Loucy (cell line): ENCODE measurements around the gene TOX2.
A peak's percentile ranks its signal among the peaks of the same experiment; 100 is the strongest.

Source experiments
- H2AFZ ChIP-seq: fragments of 200-600 bp; sonication (generic); 2 replicates; pipeline ENCODE4 v1.6.0; 2016; ENCODE audit warnings: antibody characterized with exemption, mild to moderate bottlenecking, low read length, moderate library complexity
- H3F3A ChIP-seq: fragments of 200-600 bp; 2 replicates; pipeline ENCODE4 v1.6.0; 2016; ENCODE audit warnings: antibody characterized with exemption, low read depth, mild to moderate bottlenecking
- H3K27me3 ChIP-seq: fragments of 200-600 bp; sonication (generic); 2 replicates; pipeline ENCODE4 v1.6.1; 2014; ENCODE audit warnings: low read length, mild to moderate bottlenecking; ENCODE audit not compliant: insufficient read depth, poor library complexity, severe bottlenecking
- H3K36me3 ChIP-seq: fragments of 200-600 bp; sonication (generic); 2 replicates; pipeline ENCODE4 v1.6.1; 2016; ENCODE audit warnings: low read length; ENCODE audit not compliant: insufficient read depth
- H3K4me1 ChIP-seq: fragments of 200-600 bp; sonication (generic); 2 replicates; pipeline ENCODE4 v1.5.1; 2014; ENCODE audit warnings: low read length, mild to moderate bottlenecking; ENCODE audit not compliant: insufficient read depth, poor library complexity, severe bottlenecking
- H3K4me2 ChIP-seq: fragments of 200-600 bp; sonication (generic); 2 replicates; pipeline ENCODE4 v1.6.0; 2014; ENCODE audit warnings: antibody characterized with exemption, low read length, low read depth, mild to moderate bottlenecking; ENCODE audit not compliant: poor library complexity, severe bottlenecking
- H3K4me3 ChIP-seq: fragments of 200-600 bp; sonication (generic); 2 replicates; pipeline ENCODE4 v1.5.1; 2014; ENCODE audit warnings: low read length, mild to moderate bottlenecking, mixed read lengths; ENCODE audit not compliant: poor library complexity, severe bottlenecking
- H3K79me2 ChIP-seq: fragments of 200-600 bp; sonication (generic); 2 replicates; pipeline ENCODE4 v1.6.1; 2014; ENCODE audit warnings: low read length; ENCODE audit not compliant: insufficient read depth
- H3K9ac ChIP-seq: fragments of 200-600 bp; sonication (generic); 2 replicates; pipeline ENCODE4 v1.6.0; 2014; ENCODE audit warnings: mild to moderate bottlenecking, low read depth, low read length, moderate library complexity; ENCODE audit not compliant: poor library complexity, severe bottlenecking
- H3K9me2 ChIP-seq: fragments of 200-600 bp; sonication (generic); replicated peaks from 2 replicates; pipeline ENCODE4 v1.6.1; 2016; ENCODE audit warnings: low read depth, low read length, mixed read lengths
- H3K9me3 ChIP-seq: fragments of 200-600 bp; sonication (generic); 2 replicates; pipeline ENCODE4 v1.6.1; 2014; ENCODE audit warnings: mild to moderate bottlenecking, antibody characterized with exemption, low read length, low read depth; ENCODE audit not compliant: insufficient read depth
- H4K20me1 ChIP-seq: fragments of 200-600 bp; sonication (generic); 2 replicates; pipeline ENCODE4 v1.6.0; 2014; ENCODE audit warnings: antibody characterized with exemption, low read length, mild to moderate bottlenecking; ENCODE audit not compliant: insufficient read depth, poor library complexity, severe bottlenecking
- CTCF ChIP-seq: fragments of 200-600 bp; sonication (generic); conservative IDR thresholded peaks from 2 replicates; pipeline ENCODE4 v1.5.1; 2014; ENCODE audit warnings: mild to moderate bottlenecking, antibody characterized with exemption, low read length
- EZH2phosphoT487 ChIP-seq: fragments of 200-600 bp; IDR thresholded peaks from 2 replicates; pipeline ENCODE4 v1.6.1; 2018; ENCODE audit warnings: antibody characterized with exemption, mild to moderate bottlenecking, moderate library complexity, borderline replicate concordance

TOX2 gene

GRCh38 chr20:43942667-43943285, 28.1 kb downstream of the TOX2 start:
- Histone ChIP-seq H3K36me3 (no peaks in the 10 kb centered on the region), H3K9me3 (no peaks in the 10 kb centered on the region), H4K20me1 (no peaks in the 10 kb centered on the region), H3K9ac (peak overlapping the region; percentile 62), H3F3A (0 out of 2 replicates have a peak, but pooled peaks cover 4% of the 10 kb centered on the region), H3K4me1 (peaks cover 81% of the 10 kb centered on the region), H3K79me2 (no peaks in the 10 kb centered on the region), H3K27me3 (no peaks in the 10 kb centered on the region), H3K4me2 (peak overlapping the region; percentile 74), H3K4me3 (peak overlapping the region; percentile 54), H3K9me2 (no peaks in the 10 kb centered on the region), H2AFZ (peak overlapping the region; percentile 69)
- no peak for TF ChIP-seq EZH2phosphoT487
- no peak for TF ChIP-seq CTCF

GRCh38 chr20:43943725-43944124, 29.1 kb downstream of the TOX2 start:
- Histone ChIP-seq H3K27me3 (no peaks in the 10 kb centered on the region), H3K4me1 (peaks cover 91% of the 10 kb centered on the region), H3K9me3 (no peaks in the 10 kb centered on the region), H3K4me3 (no peak overlapping the region), H3K36me3 (no peaks in the 10 kb centered on the region), H4K20me1 (no peaks in the 10 kb centered on the region), H3K79me2 (no peaks in the 10 kb centered on the region), H3K9ac (no peak overlapping the region), H2AFZ (no peak overlapping the region), H3K4me2 (peak overlapping the region; percentile 74), H3F3A (0 out of 2 replicates have a peak, but pooled peaks cover 4% of the 10 kb centered on the region), H3K9me2 (no peaks in the 10 kb centered on the region)
- TF ChIP-seq EZH2phosphoT487 (no peak), CTCF (no peak)

- no peaks in the 10 kb centered on the region for H3K27me3 ChIP-seq
- H3K9me3 ChIP-seq = no peaks in the 10 kb centered on the region
- H3K9ac ChIP-seq = no peak overlapping the region
- peaks cover 95% of the 10 kb centered on the region for H3K4me1 ChIP-seq
- H3K4me3 ChIP-seq = no peak overlapping the region
- no peaks in the 10 kb centered on the region for H3K9me2 ChIP-seq
- H3K4me2 ChIP-seq = peak overlapping the region; percentile 28
- H3K36me3 ChIP-seq = no peaks in the 10 kb centered on the region
- H4K20me1 ChIP-seq = no peaks in the 10 kb centered on the region
- no peak overlapping the region for H2AFZ ChIP-seq
- no peaks in the 10 kb centered on the region for H3K79me2 ChIP-seq
- TF ChIP-seq CTCF (no peak), EZH2phosphoT487 (no peak)
- 0 out of 2 replicates have a peak, but pooled peaks cover 4% of the 10 kb centered on the region for H3F3A ChIP-seq
These were observed 30.1 kb downstream of the TOX2 start for GRCh38 chr20:43944653-43945235.
